Activated CD4-positive, alpha-beta T cell treated with anti-CD3 and anti-CD28 coated beads for 1 hour (primary cell): ENCODE results near the gene KRT7.

Source experiments
- DNase-seq: peaks from one replicate; pipeline ENCODE4 v3.0.0-alpha.2; 2020

The KRT7 gene

DNA sequence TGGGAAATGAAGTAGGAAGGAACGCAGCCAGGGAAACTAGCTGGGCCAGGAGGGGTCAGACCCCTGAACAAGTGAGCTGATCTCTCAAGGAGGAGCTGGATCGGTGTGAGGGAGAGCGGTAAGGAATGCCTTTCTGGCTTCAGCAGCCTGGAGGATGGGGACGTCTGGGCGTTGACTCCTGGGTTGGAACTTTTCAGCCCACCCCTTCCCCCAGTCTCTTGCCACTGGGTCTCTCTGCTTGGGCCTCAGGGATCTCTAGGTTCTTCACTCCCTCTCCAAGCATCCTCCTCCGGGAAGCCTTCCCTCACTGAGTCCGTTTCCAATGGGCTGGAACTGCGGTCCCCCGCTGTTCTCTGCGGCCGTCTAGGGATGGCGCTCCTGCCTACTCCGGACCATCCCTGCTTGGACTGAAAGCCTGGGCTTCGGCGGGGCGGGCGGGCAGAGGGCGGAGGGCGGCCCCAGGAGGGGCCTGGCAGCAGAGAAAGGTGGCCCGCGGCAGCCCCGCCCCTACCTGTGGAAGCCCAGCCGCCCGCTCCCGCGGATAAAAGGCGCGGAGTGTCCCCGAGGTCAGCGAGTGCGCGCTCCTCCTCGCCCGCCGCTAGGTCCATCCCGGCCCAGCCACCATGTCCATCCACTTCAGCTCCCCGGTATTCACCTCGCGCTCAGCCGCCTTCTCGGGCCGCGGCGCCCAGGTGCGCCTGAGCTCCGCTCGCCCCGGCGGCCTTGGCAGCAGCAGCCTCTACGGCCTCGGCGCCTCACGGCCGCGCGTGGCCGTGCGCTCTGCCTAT is at the start of gene KRT7:
Gene KRT7, plus strand, starts transcription at position 570 of the 788 bp plus-strand sequence. Its CDS starts 54 bp downstream, at position 624.
- no peak for DNase-seq

DNA sequence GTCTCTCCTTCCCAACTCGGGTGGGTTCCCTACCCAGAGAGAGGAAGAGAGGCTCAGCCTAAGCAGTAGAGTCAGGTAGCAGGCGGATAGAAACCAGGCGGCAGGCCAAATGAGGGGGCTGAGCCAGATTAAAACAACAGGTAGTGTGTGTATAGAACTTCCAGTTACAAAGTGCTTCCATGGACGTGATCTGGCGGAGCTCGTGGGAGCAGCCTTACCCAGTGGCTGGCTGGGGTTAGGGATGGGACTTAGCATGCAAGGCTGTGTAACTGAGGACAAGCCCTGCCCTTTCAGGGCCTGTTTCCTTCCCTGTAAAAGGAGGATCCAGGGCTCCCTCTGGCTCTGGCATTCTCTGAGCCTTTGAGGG is 49.5 kb upstream of the KRT7 start:
- DNase-seq = no peak

GRCh38 chr12:52183971-52184370 is 49.1 kb upstream of the KRT7 start:
- no peak for DNase-seq

DNA sequence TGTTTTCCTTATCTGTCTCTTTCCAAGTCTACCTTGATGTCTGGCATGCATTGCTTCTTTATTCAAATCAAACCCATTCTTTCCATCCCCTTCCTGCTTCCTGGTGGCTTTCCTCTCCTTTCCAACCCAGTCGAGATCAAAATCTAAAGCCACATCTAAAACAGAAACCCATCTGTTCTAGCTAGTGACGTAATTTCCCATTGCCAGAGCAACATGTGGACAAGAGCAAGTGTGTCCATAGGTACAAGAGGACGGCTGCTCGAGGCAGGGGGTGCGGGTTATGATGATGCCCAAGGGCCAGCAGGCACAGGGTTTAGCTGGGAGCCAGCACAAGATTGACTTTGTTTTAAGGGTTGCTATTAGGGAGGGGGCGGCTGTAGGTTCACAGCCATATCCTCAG is 48.2 kb upstream of the KRT7 start:
- no peak for DNase-seq

GRCh38 chr12:52185400-52185967 is 47.6 kb upstream of the KRT7 start:
- DNase-seq = no peak

DNA sequence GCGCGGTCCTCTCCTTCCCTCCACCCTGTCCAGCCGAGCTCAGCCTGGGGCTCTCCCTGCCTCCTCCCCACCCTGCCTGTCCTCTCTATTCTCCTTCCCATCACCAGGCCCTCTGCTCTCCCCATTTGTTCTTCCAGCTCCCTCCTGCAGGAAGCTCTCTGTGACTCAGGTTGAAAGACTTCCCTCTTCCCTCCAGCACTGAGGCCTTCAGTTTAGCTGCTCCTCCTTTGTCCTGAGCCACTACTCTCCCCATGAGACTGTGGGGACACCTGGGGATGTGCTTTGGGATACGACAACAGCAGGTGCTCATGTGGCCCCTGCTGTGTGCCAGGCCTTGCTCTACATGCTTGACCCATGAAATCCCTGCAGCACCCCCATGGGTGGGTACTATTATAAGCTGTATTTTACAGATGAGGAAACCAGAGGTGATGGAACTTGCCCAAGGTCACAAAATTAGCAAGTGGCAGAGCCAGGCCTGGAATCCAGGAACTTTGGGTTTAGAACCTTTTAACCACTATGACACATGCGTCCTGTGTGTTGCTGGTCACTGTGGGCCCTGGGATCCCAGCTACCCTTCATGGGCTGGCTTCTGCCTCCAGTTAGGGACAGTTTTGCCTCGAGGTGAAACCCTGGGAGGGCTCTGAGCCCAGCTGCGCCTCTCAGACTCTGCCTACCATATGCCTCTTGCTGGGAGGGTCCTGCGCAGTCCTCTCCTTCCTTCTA is 46.8 kb upstream of the KRT7 start:
- DNase-seq = no peak

- no peak for DNase-seq
These were observed 45.8 kb upstream of the KRT7 start for GRCh38 chr12:52187206-52187605.

DNA sequence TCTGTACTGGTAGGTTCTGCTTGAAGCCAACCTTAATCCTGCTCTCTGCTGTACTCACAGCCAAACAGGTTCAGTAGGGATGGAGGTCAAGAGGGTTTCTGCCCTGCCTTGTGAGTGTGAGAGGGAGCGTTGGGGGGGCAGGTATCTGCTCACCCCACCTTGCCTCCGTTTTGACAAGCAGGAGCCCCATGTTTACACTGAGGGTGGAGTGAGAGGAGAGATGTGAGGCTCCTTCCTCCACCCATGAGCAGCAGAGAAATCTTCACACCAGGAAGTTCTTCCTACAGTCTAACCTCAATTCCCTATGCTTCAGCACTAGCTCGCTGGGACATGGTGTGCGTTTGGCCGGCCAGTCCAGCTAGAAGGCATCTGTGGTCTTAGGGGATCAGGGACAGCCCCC is 45.4 kb upstream of the KRT7 start:
- no peak for DNase-seq

DNA sequence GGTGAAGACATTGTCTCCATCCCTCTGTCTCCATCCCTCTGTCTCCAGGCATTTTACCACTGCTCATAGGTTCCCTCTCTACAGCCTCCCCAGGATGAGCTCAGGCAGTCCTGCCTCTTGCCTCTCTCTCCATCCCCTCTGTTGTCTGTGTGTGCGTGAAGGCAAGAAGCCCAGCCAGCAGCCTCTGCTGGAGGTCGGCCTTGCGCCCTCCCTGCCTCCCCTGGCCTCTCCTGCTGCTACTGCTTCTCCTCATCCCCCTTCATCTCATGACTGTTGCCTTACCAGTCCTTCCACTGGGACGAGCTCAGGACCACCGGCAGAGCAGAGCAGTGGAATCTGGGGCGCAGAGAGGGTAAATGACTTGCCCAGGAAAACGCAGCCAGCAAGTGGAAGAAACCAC is 44.4 kb upstream of the KRT7 start:
- DNase-seq = no peak

DNA sequence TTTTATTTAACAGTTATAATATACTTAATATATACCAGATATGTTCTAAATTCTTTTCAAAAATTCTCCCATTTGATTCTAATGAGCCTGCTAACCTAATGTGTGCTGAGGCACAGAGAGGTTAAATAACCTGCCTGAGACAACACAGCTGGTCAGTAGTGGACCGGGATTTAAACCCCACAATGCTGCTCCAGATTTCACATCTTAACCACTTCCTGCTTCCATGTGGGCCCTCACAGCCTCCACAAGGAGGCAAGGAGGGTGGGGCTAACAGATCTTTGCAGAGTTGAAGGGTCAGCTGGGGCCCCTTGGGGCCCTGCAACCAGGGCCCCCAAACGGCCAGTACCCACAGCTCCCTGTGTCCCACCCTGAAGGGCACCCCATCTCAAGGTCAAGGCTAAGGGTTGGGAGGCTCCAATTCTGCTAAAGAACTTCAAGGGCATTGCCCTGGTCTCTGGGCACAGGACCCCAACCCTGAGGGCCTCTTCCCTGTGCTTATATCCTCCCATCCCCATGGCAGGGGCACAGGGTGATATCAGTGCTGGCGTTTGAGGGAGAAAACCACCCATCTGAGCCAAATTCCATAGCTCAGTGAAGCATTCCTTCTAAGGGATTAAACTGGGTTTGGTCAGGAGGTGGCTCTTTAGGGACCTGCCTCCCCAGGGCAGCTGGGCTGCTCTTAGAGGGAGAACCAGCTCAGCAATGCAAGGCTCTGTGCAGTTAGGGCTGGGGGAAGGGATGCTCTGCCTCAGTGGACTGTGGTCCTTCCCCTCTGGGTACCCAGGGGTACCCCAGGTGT is 43.5 kb upstream of the KRT7 start:
- DNase-seq = no peak

GRCh38 chr12:52190860-52191729 is 41.9 kb upstream of the KRT7 start:
- DNase-seq = no peak

- no peak for DNase-seq
These were observed 40.9 kb upstream of the KRT7 start, which contains the start of gene KRT80 for GRCh38 chr12:52191841-52192791. TSS of gene KRT80 (minus strand) at chr12:52192014. CDS start at chr12:52191902, 112 bp downstream.

GRCh38 chr12:52193532-52193931 is 39.5 kb upstream of the KRT7 start:
- no peak for DNase-seq

- no peak for DNase-seq
These were observed 39.1 kb upstream of the KRT7 start for GRCh38 chr12:52193991-52194390.

GRCh38 chr12:52195065-52195730 is 37.8 kb upstream of the KRT7 start:
- DNase-seq = no peak

- DNase-seq = no peak
These were observed 35.4 kb upstream of the KRT7 start for GRCh38 chr12:52197371-52198231.

DNA sequence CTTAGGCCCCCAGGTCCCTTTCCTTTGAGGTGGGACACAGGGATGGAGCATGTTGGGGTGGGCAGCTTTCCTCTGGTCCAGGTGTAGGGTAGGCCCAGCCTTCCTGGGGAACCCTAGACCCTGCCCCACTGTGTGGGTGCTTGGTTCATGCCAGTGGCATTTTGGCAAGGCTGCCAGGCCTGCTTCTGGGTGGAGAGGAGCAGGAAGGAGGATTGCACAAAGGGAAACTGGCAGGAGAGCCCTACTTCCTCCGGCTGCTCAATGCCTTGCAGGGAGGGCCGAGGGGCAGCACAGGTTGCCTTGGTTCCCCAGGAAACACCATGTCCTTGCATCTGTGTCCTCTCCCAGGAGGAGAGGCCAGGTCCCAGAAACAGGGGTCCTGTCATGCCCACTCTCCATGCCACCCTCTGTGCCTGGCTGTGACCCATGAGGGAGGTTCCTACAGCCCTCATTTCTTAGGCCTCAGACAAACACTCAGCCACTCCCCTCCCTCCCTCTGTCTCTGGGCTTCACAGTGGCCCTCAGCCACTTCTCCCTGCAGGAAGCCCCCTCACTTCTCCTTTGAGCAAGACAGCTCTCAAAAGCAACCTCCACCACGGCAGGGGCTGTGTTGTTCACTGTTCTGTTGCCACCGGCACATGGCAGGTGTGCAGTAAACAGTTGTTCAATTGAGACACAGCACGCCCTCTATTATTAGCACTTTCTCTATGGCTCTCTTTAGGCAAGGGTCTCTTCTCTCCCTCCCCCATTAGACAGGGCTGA is 34.4 kb upstream of the KRT7 start:
- no peak for DNase-seq

DNA sequence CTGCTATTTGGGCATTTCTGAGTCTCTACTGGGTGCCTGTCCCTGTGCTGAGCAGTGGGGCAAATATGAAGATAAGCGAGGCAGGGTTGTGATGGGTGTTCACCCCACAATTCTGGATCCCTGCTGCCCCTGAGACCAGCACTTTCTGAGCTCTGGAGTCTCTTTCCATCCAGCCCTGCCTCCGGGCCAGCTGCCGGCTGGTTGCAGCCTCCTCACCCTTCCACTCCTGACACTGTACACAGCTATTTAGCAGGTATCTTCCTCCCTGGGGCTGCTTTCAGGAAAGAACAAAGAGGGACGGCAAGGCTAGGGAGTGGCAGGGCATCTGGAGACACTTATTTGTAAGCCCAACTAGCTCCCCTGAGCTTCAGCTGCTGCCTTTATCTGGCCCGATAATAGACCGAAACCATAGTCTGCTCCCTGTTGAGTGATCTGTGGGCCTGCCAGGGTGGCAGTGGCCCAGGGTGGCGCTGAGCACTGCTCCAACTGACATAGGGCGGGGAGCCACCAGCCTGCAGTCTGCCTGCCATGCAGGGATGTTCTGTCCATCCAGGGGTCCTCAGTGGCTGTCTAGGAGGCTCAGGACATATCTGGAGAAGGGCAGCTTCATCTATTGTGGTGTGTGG is 33.6 kb upstream of the KRT7 start:
- no peak for DNase-seq
